HEK293 (cell line): ENCODE measurements around the gene EXOSC1.
A peak's percentile ranks its signal among the peaks of the same experiment; 100 is the strongest.

Experiments
- BCL11A ChIP-seq: fragments of 450-650 bp; formaldehyde crosslinking; IDR thresholded peaks from 2 replicates; pipeline ENCODE4 v1.5.1; 2016; ENCODE audit warnings: low read depth, missing biosample characterization, missing genetic modification characterization
- BCL11B ChIP-seq: fragments of 450-650 bp; formaldehyde crosslinking; IDR thresholded peaks from 2 replicates; pipeline ENCODE4 v1.5.1; 2016; ENCODE audit warnings: low read depth, missing biosample characterization, missing genetic modification characterization
- ELK4 ChIP-seq: IDR thresholded peaks from 2 replicates; pipeline ENCODE4 v1.6.1; 2011; ENCODE audit warnings: mild to moderate bottlenecking, low read depth, low read length, borderline replicate concordance
- GLIS1 ChIP-seq: fragments of 450-650 bp; formaldehyde crosslinking; IDR thresholded peaks from 2 replicates; pipeline ENCODE4 v1.5.1; 2016; ENCODE audit warnings: missing biosample characterization, missing genetic modification characterization
- KLF9 ChIP-seq: fragments of 450-650 bp; formaldehyde crosslinking; IDR thresholded peaks from 2 replicates; pipeline ENCODE4 v1.5.1; 2016; ENCODE audit warnings: missing biosample characterization, missing genetic modification characterization, low read depth
- MEIS1 ChIP-seq: sonication (generic); formaldehyde crosslinking; IDR thresholded peaks from 2 replicates; pipeline ENCODE4 v1.8.1; 2022; ENCODE audit warnings: missing genetic modification reagents, mild to moderate bottlenecking, borderline replicate concordance
- REST ChIP-seq: fragments of 450-650 bp; formaldehyde crosslinking; IDR thresholded peaks from 2 replicates; pipeline ENCODE4 v1.5.1; 2016; ENCODE audit warnings: missing biosample characterization, missing genetic modification characterization
- SP2 ChIP-seq: fragments of 450-650 bp; formaldehyde crosslinking; IDR thresholded peaks from 2 replicates; pipeline ENCODE4 v1.5.1; 2016; ENCODE audit warnings: missing biosample characterization, missing genetic modification characterization
- ZBTB7A ChIP-seq: fragments of 450-650 bp; formaldehyde crosslinking; IDR thresholded peaks from 2 replicates; pipeline ENCODE4 v1.5.1; 2016; ENCODE audit warnings: low read depth, missing biosample characterization, missing genetic modification characterization
- ZFP37 ChIP-seq: fragments of 450-650 bp; formaldehyde crosslinking; IDR thresholded peaks from 2 replicates; pipeline ENCODE4 v1.5.1; 2016; ENCODE audit warnings: missing biosample characterization, missing genetic modification characterization
- ZNF138 ChIP-seq: fragments of 450-650 bp; formaldehyde crosslinking; IDR thresholded peaks from 2 replicates; pipeline ENCODE4 v1.5.1; 2016; ENCODE audit warnings: missing biosample characterization, missing genetic modification characterization, borderline replicate concordance
- ZNF146 ChIP-seq: fragments of 450-650 bp; formaldehyde crosslinking; IDR thresholded peaks from 2 replicates; pipeline ENCODE4 v1.5.1; 2016; ENCODE audit warnings: missing biosample characterization, missing genetic modification characterization
- ZNF211 ChIP-seq: fragments of 450-650 bp; formaldehyde crosslinking; IDR thresholded peaks from 2 replicates; pipeline ENCODE4 v1.5.1; 2016; ENCODE audit warnings: low read depth, missing biosample characterization, missing genetic modification characterization
- ZNF239 ChIP-seq: fragments of 450-650 bp; formaldehyde crosslinking; IDR thresholded peaks from 2 replicates; pipeline ENCODE4 v1.5.1; 2016; ENCODE audit warnings: missing biosample characterization, missing genetic modification characterization
- ZNF335 ChIP-seq: fragments of 450-650 bp; formaldehyde crosslinking; conservative IDR thresholded peaks from 2 replicates; pipeline ENCODE4 v1.5.1; 2016; ENCODE audit warnings: missing biosample characterization, missing genetic modification characterization
- ZNF449 ChIP-seq: fragments of 450-650 bp; formaldehyde crosslinking; IDR thresholded peaks from 2 replicates; pipeline ENCODE4 v1.5.1; 2017; ENCODE audit warnings: missing biosample characterization, mild to moderate bottlenecking, missing genetic modification characterization, moderate library complexity
- ZNF510 ChIP-seq: fragments of 450-650 bp; formaldehyde crosslinking; IDR thresholded peaks from 2 replicates; pipeline ENCODE4 v1.5.1; 2018; ENCODE audit warnings: mild to moderate bottlenecking, missing genetic modification characterization, missing biosample characterization; ENCODE audit not compliant: insufficient replicate concordance
- ZNF529 ChIP-seq: fragments of 450-650 bp; formaldehyde crosslinking; IDR thresholded peaks from 2 replicates; pipeline ENCODE4 v1.5.1; 2017; ENCODE audit warnings: missing genetic modification characterization, missing biosample characterization; ENCODE audit not compliant: insufficient replicate concordance
- ZNF585B ChIP-seq: fragments of 450-650 bp; formaldehyde crosslinking; IDR thresholded peaks from 2 replicates; pipeline ENCODE4 v1.5.1; 2016; ENCODE audit warnings: missing biosample characterization, missing genetic modification characterization
- ZNF610 ChIP-seq: fragments of 450-650 bp; formaldehyde crosslinking; IDR thresholded peaks from 2 replicates; pipeline ENCODE4 v1.5.1; 2016; ENCODE audit warnings: missing biosample characterization, missing genetic modification characterization, borderline replicate concordance
- ZNF747 ChIP-seq: fragments of 450-650 bp; formaldehyde crosslinking; IDR thresholded peaks from 2 replicates; pipeline ENCODE4 v1.5.1; 2016; ENCODE audit warnings: missing biosample characterization, missing genetic modification characterization
- TF ChIP-seq, protein P1 (sequence below): fragments of 450-650 bp; formaldehyde crosslinking; IDR thresholded peaks from 2 replicates; pipeline ENCODE4 v1.5.1; 2016; ENCODE audit warnings: missing biosample characterization, missing genetic modification characterization, borderline replicate concordance
- TF ChIP-seq, protein P2 (sequence below): fragments of 450-650 bp; formaldehyde crosslinking; IDR thresholded peaks from 2 replicates; pipeline ENCODE4 v1.5.1; 2016; ENCODE audit warnings: missing biosample characterization, missing genetic modification characterization
- TF ChIP-seq, protein P3 (sequence below): fragments of 450-650 bp; formaldehyde crosslinking; IDR thresholded peaks from 2 replicates; pipeline ENCODE4 v1.5.1; 2016; ENCODE audit warnings: missing biosample characterization, missing genetic modification characterization
- TF ChIP-seq, protein P4 (sequence below): fragments of 450-650 bp; IDR thresholded peaks from 2 replicates; pipeline ENCODE4 v1.5.1; 2018; ENCODE audit warnings: missing biosample characterization, mild to moderate bottlenecking, missing genetic modification characterization

The EXOSC1 gene

GRCh38 chr10:97427571-97428179, 18.1 kb downstream of the EXOSC1 start (continued):
- TF ChIP-seq KLF9 (no peak), ZNF610 (no peak), ZBTB7A (tag by site-specific recombination) (no peak), ZNF747 (tag by site-specific recombination) (no peak), ZFP37 (no peak), ELK4 (no peak), ZNF239 (tag by site-specific recombination) (no peak), MEIS1 (CRISPR knock-in tag) (no peak), ZNF211 (tag by site-specific recombination) (no peak), GLIS1 (tag by site-specific recombination) (no peak), ZNF529 (tag by site-specific recombination) (no peak), ZNF146 (tag by site-specific recombination) (no peak), ZNF449 (tag by site-specific recombination) (no peak), BCL11A (tag by site-specific recombination) (no peak), SP2 (tag by site-specific recombination) (peak; percentile 50), REST (tag by site-specific recombination) (no peak), ZNF335 (tag by site-specific recombination) (no peak), ZNF510 (tag by site-specific recombination) (no peak), ZNF138 (no peak), BCL11B (no peak), ZNF585B (tag by site-specific recombination) (no peak)
- TF ChIP-seq, protein P1, sequence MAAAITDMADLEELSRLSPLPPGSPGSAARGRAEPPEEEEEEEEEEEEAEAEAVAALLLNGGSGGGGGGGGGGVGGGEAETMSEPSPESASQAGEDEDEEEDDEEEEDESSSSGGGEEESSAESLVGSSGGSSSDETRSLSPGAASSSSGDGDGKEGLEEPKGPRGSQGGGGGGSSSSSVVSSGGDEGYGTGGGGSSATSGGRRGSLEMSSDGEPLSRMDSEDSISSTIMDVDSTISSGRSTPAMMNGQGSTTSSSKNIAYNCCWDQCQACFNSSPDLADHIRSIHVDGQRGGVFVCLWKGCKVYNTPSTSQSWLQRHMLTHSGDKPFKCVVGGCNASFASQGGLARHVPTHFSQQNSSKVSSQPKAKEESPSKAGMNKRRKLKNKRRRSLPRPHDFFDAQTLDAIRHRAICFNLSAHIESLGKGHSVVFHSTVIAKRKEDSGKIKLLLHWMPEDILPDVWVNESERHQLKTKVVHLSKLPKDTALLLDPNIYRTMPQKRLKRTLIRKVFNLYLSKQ, result no peak
- TF ChIP-seq, protein P2, sequence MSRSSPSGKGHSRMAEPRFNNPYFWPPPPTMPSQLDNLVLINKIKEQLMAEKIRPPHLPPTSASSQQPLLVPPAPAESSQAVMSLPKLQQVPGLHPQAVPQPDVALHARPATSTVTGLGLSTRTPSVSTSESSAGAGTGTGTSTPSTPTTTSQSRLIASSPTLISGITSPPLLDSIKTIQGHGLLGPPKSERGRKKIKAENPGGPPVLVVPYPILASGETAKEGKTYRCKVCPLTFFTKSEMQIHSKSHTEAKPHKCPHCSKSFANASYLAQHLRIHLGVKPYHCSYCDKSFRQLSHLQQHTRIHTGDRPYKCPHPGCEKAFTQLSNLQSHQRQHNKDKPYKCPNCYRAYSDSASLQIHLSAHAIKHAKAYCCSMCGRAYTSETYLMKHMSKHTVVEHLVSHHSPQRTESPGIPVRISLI, result no peak
- TF ChIP-seq, protein P3, sequence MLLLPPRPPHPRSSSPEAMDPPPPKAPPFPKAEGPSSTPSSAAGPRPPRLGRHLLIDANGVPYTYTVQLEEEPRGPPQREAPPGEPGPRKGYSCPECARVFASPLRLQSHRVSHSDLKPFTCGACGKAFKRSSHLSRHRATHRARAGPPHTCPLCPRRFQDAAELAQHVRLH, result no peak
- TF ChIP-seq, protein P4, sequence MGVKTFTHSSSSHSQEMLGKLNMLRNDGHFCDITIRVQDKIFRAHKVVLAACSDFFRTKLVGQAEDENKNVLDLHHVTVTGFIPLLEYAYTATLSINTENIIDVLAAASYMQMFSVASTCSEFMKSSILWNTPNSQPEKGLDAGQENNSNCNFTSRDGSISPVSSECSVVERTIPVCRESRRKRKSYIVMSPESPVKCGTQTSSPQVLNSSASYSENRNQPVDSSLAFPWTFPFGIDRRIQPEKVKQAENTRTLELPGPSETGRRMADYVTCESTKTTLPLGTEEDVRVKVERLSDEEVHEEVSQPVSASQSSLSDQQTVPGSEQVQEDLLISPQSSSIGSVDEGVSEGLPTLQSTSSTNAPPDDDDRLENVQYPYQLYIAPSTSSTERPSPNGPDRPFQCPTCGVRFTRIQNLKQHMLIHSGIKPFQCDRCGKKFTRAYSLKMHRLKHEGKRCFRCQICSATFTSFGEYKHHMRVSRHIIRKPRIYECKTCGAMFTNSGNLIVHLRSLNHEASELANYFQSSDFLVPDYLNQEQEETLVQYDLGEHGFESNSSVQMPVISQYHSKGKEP (tag by site-specific recombination), result no peak
